Posterior cingulate gyrus (tissue), 11 donors: Measurements from ENCODE around the gene FUT4.
"Not testable (repeated sequence)": the region's sequence is repeated elsewhere in the genome, so short reads cannot be mapped to it uniquely, and the experiment has no call there.

Experiments used
- DNase-seq, 10 donors: peaks; one replicate each; pipeline versions ENCODE4 v3.0.0 to v3.0.0-alpha.2; 2020 to 2021; ENCODE audit warnings: mixed read lengths in 3 of 10
- intact Hi-C: fragments of 100-400 bp; cut with DNase I; formaldehyde crosslinking; loops from one replicate; pipeline ENCODE4 v1.15.1; 2023

The FUT4 gene

GRCh38 chr11:94563176-94563847 is 19.6 kb downstream of the FUT4 start:
- intact Hi-C loops = no loop called here
- no peak for DNase-seq

GRCh38 chr11:94563848-94564467 is 20.2 kb downstream of the FUT4 start:
- intact Hi-C loops = no loop called here
- no peak for DNase-seq

- DNase-seq = peak in 1 of 10 donors; percentile 44
- intact Hi-C loops = no loop called here
These were observed 23.5 kb downstream of the FUT4 start, which contains the start of gene PIWIL4 for GRCh38 chr11:94567181-94567670. TSS of gene PIWIL4 (plus strand) at chr11:94567368. CDS start at chr11:94567519, 151 bp downstream.

- intact Hi-C loops = no loop called here
- DNase-seq = no peak
These were observed 24.5 kb downstream of the FUT4 start for GRCh38 chr11:94568200-94568599.

- DNase-seq = no peak
- intact Hi-C loops = no loop called here
These were observed 25.0 kb downstream of the FUT4 start for GRCh38 chr11:94568717-94569116.

- DNase-seq, intact Hi-C loops: not testable (repeated sequence)
These were observed 29.3 kb downstream of the FUT4 start for GRCh38 chr11:94572975-94573374.

- intact Hi-C loops = no loop called here
- no peak for DNase-seq
These were observed 30.7 kb downstream of the FUT4 start for GRCh38 chr11:94574193-94574961.

- DNase-seq = no peak
- intact Hi-C loops = no loop called here
These were observed 32.6 kb downstream of the FUT4 start for GRCh38 chr11:94576306-94576705.

GRCh38 chr11:94577841-94578240 is 34.1 kb downstream of the FUT4 start:
- intact Hi-C loops = no loop called here
- no peak for DNase-seq

- no peak for DNase-seq
- intact Hi-C loops = no loop called here
These were observed 38.2 kb downstream of the FUT4 start for GRCh38 chr11:94581926-94582325.

- intact Hi-C loops = no loop called here
- no peak for DNase-seq
These were observed 39.6 kb downstream of the FUT4 start for GRCh38 chr11:94583213-94583865.

- DNase-seq = no peak
- intact Hi-C loops = no loop called here
These were observed 40.3 kb downstream of the FUT4 start for GRCh38 chr11:94583866-94584500.

- DNase-seq = no peak
- intact Hi-C loops = no loop called here
These were observed 41.3 kb downstream of the FUT4 start for GRCh38 chr11:94584978-94585377.

GRCh38 chr11:94585399-94585798 is 41.7 kb downstream of the FUT4 start:
- no peak for DNase-seq
- intact Hi-C loops = no loop called here

- intact Hi-C loops = no loop called here
- peak in 1 of 10 donors; percentile 32 for DNase-seq
These were observed 42.8 kb downstream of the FUT4 start for GRCh38 chr11:94586546-94586945.

- intact Hi-C loops = no loop called here
- no peak for DNase-seq
These were observed 43.3 kb downstream of the FUT4 start for GRCh38 chr11:94586978-94587377.

GRCh38 chr11:94588366-94588942 is 44.7 kb downstream of the FUT4 start:
- DNase-seq = no peak
- intact Hi-C loops = no loop called here

GRCh38 chr11:94590352-94591041 is 46.8 kb downstream of the FUT4 start:
- DNase-seq = no peak
- intact Hi-C loops = no loop called here

- no peak for DNase-seq
- intact Hi-C loops = no loop called here
These were observed 49.3 kb downstream of the FUT4 start for GRCh38 chr11:94593030-94593429.
